GOT3 (cell line): ENCODE results near the gene CLDN12.

Source experiments
- DNase-seq: peaks from one replicate; lab custom pipeline; 2025; ENCODE audit warnings: mixed read lengths; lab: John Stamatoyannopoulos, UW

CLDN12 gene

DNA sequence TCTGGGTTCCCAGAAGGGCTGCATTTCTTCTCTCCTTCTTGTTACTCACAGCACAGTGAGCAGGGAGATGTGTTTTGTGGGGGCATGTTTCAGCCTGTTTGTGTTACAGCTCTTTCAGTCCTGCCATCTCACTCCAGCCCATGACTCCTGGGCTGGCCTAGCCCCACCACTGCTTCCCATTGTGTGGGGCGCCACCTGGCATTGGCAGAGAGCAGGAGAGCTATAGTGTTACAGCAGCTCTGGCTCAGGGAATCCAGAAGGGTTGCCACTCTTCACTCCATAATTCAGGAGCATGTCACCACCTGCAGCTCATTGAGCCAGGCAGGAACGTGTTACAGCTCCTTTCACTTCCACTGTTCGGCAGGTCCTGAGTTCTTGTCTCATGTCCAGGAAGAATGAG is 30.0 kb downstream of the CLDN12 start:
- no peak for DNase-seq

DNA sequence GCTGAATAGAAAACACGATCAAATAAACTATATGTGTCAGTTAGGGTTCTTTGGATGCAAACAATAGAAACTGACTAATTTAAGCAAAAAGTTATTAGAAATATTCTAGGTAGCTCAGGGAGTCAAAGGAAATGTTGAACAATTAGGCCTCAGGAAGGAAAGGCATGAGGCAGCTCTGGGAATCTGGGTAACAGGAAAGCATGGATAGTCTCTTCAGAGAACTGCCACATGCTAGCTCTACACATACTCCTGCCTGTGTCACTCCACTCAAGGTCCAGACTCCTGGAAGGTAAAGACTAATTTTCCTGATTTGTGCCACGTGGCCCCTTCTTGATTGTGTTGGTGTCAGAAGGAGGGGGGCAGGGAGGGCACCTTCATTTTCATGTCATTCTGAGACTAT is 42.4 kb downstream of the CLDN12 start:
- no peak for DNase-seq

DNA sequence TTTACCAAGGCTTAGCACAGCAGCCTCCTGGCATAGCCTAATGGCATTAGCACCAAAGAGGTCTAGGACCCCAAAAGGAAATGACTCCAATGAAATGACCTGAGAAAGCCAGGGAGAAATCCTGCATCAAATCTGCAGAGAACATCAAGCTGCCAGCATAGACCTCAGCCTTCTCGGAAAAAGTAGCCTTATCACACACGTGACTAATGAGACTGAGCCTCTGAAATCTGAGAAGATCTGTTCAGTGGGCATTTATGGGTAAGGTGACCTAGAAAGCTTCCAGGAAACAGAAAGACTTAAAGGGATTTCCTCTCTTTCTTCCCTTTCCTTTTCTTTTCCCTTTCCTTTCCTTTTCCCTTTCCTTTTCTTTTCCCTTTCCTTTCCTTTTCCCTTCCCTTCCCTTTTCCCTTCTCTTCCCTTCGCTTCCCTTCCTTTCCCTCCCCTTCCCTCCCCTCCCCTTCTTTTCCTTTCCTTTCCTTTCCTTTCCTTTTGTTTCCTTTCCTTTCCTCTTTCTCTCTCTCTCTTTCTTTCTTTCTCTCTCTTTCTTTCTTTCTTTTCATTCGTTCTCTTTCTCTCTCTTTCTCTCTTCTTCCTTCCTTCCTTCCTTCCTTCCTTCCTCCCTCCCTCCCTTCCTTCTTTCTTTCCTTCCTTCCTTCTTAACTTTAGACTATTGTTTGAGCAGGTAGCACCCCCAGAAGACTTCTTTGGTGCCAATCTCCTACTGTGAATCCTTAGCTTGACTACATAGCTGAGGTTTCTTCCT is 43.1 kb downstream of the CLDN12 start:
- no peak for DNase-seq

DNA sequence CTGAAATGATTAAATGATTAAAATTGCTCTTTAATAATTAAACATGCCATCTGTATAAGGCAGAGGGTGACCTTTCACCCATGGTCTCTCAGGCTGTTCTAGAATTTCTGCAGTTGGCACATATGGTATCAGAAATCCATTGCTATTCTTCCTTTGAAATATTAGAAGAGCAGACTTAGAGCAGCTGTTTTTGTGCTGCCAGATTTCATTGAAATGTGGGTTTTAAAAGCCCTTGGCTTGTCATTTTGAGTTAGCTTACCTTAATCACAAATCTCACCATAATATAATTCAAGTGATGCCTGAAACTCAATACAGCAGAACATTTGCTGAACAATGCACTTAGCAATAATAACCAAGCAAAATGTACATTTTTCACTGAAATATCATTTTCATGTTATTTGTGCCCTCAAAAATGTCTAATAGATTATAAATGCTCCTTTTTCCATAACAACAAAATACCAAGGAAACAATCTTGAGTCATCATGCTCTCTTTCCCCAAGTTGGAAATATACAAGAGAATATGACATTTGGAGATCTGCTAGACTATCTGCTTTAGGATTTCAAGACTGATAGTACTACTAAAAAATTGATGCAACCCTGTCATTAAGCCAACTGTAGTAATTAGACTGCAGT is 50.1 kb downstream of the CLDN12 start:
- DNase-seq, result no peak

DNA sequence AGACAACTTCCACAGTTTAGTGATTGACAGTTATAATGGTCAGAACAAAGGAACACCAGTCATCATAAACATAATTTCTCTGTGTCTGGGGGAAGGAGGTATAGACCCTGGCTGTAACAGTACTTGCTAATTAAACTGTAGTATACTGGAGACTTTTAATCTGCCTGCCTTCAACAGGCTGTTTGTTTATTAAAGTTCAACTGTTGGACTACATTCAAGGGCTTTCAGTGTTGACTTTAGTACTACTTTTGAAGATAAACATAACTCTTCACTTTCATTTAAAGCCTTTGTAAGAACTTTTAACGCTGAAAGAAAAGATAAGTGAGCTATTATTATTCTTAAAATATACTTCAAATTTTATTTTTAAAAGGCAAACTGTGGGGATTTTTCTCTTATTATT is 50.7 kb downstream of the CLDN12 start:
- no peak for DNase-seq

DNA sequence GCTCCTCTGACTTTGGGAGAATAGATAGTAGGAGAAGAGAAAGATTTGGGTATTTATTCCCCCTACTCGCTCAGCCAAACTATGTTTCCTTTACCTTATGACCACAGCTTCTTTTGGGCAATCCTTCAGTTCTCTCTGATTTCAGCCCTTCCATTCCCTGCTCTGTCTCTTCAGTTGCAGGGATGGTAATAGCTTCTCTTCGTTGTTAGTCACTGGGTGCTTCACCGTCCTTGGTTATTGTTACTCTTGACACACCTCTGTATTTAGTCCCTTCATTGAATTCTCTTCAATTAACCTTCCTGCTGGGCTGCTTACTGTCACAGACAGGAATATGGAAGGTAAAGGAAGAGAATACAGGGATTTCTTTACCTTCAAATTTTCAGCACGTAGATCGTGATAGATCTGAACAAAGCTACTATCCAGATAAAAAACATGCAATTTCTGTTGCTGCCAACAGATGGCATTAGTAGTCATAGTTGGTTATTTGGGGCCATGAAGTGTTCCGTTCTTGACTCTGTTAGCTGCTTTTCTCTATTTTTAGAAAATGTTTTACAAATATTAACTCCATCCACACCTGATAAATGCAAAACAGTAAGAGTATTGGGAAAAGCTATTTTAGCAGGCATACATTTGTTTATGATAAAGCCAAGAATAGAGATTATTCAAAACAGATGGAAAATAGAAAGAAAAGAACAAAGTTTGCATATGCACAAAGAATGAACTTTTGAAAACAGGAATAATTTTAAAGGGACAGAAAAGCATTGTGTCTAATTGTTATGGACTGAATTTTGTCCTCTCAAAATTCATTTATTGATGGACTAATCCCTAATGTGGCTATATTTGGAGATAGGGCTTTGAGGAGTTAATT is 52.1 kb downstream of the CLDN12 start:
- DNase-seq, result no peak

DNA sequence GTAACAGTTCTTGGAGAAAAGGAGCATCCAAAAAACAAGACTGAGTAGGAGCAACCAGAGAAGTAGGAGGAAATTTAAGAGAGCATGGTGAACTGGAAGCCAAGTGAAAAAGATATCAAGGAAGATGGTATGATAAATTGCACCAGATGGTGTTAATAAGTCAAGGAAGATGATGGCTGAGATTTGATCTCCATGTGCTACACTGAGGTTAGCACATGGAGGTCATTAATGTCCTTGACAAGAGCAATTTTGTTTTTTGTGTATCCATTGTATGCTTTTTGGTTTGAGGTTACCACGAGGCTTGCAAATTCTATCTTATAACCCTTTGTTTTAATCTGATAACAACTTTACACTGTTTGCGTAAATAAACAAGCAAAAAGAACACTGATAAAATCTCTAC is 54.8 kb downstream of the CLDN12 start:
- DNase-seq, result no peak

DNA sequence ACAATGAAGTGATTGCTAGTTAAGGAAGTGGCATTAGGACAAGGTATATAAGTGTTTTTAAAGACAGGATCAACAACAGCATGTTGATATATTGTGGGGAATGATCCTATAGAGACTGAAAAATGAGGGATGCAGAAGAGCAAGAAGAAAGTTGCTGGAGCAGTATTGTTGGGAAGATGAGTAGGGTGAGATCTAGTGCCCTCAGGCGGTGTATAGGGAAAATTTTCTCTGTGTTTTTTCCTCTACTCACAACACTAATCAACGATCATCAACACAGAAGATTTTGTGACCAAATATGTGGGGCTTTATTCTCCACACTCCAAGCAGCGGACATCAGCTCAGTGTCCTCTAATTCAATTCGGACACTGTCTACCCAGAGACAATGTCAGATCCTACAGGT is 56.6 kb downstream of the CLDN12 start:
- no peak for DNase-seq

DNA sequence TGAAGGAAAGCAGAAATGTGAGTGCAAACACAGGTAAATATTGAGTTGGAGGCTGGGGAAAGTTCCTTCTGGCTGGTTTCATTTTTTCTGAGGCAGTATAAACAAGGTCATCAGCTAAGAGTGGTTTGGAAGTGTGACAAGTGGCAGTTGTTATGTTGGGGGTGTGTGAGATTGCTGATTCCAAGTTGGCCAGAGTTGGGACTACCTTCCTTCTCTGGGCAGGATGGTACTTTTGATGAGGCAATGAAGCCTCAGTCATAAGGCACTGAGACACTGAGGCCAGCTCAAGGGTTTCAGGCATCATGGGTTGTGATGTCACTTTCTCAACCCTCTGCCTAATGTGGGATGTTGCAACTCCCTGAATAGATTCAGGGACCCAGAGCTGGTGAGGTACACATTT is 58.0 kb downstream of the CLDN12 start:
- no peak for DNase-seq

DNA sequence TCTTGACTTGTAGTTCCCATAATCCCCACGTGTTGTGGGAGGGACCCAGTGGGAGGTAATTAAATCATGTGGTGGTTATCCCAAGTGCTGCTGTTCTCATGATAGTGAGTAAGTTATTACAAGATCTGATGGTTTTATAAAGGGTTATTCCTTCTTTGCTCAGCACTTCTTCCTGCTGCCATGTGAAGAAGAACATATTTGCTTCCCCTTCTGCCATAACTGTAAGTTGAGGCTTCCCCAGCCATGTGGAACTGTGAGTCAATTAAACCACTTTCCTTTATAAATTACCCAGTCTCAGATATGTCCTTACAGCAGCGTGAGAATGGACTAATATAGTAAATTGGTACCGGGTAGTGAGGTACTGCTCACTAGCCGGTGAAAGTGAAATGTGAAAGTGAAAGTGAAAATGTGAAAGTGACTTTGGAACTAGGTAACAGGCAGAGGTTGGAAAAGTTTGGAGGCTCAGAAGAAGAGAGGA is 59.9 kb downstream of the CLDN12 start:
- DNase-seq, result peak; percentile 60
